IMR-90 (cell line): Measurements from ENCODE around the gene CHIT1. TPM values are rescaled to one million over a fixed set of nuclear protein-coding genes. Genes with fewer than 3 reads are reported as not detected.

Source experiments
- ATAC-seq: fragments of 200-7000 bp; cut with Tn5 transposase; 2 replicates; pipeline ENCODE4 v1.9.1; 2020; ENCODE audit warnings: low read depth, mild to moderate bottlenecking, moderate library complexity
- BruUV-seq: library from RNA; stranded (reverse); fragments of 400-500 nt; replicated peaks from 2 replicates; lab custom pipeline; 2021; lab: Mats Ljungman, UMichigan
- CTCF ChIA-PET: fragments of 300-600 bp; formaldehyde crosslinking; extraction: SDS; loops from one replicate; lab custom pipeline; 2021; ENCODE audit warnings: antibody characterized with exemption; lab: Yijun Ruan, JAX
- POLR2A ChIA-PET: fragments of 300-600 bp; sonication (Branson Sonifier 250); formaldehyde crosslinking; loops from one replicate; lab custom pipeline; 2022; ENCODE audit warnings: antibody characterized with exemption; ENCODE audit not compliant: unreplicated experiment; lab: Charles Lee
- DNase-seq: peaks from one replicate; pipeline ENCODE4 v3.0.0; 2013
- H2AFZ ChIP-seq: replicated peaks from 2 replicates; pipeline ENCODE3; 2013; ENCODE audit warnings: low read length, mild to moderate bottlenecking; ENCODE audit not compliant: poor library complexity
- H2AK5ac ChIP-seq: 2 replicates; pipeline ENCODE4 v1.6.1; 2013; ENCODE audit warnings: low read depth, low read length, inconsistent platforms
- H2AK9ac ChIP-seq: replicated peaks from 2 replicates; pipeline ENCODE3; 2013; ENCODE audit warnings: mild to moderate bottlenecking, low read depth, low read length, moderate library complexity; ENCODE audit not compliant: poor library complexity
- H2BK120ac ChIP-seq: 2 replicates; pipeline ENCODE4 v1.6.1; 2013; ENCODE audit warnings: low read depth, low read length, inconsistent platforms
- H2BK15ac ChIP-seq: 3 replicates; pipeline ENCODE4 v1.6.1; 2013; ENCODE audit warnings: low read depth, low read length, inconsistent platforms
- H2BK20ac ChIP-seq: 2 replicates; pipeline ENCODE4 v1.6.1; 2013; ENCODE audit warnings: low read depth, mild to moderate bottlenecking, inconsistent platforms, low read length, moderate library complexity
- H2BK5ac ChIP-seq: 2 replicates; pipeline ENCODE4 v1.6.1; 2013; ENCODE audit warnings: mild to moderate bottlenecking, low read depth, low read length, inconsistent platforms; ENCODE audit not compliant: poor library complexity, severe bottlenecking
- H3K14ac ChIP-seq: replicated peaks from 2 replicates; pipeline ENCODE4 v1.6.1; 2013; ENCODE audit warnings: low read depth, low read length, inconsistent platforms
- H3K18ac ChIP-seq: 2 replicates; pipeline ENCODE4 v1.6.1; 2013; ENCODE audit warnings: low read depth, low read length, control low read depth
- H3K23ac ChIP-seq: 2 replicates; pipeline ENCODE4 v1.6.1; 2013; ENCODE audit warnings: low read depth, low read length, inconsistent platforms
- H3K27ac ChIP-seq: 2 replicates; pipeline ENCODE4 v1.5.1; 2013; ENCODE audit warnings: mild to moderate bottlenecking, control low read depth, low read length; ENCODE audit not compliant: insufficient read depth
- H3K27me3 ChIP-seq: 2 replicates; pipeline ENCODE4 v1.6.1; 2013; ENCODE audit warnings: low read length; ENCODE audit not compliant: control insufficient read depth, insufficient read depth
- H3K36me3 ChIP-seq: 2 replicates; pipeline ENCODE4 v1.6.1; 2013; ENCODE audit warnings: low read length, mixed read lengths; ENCODE audit not compliant: control insufficient read depth, insufficient read depth
- H3K4ac ChIP-seq: 2 replicates; pipeline ENCODE4 v1.6.1; 2013; ENCODE audit warnings: low read depth, low read length, inconsistent platforms
- H3K4me1 ChIP-seq: 2 replicates; pipeline ENCODE4 v1.6.1; 2013; ENCODE audit warnings: low read length, mixed read lengths; ENCODE audit not compliant: control insufficient read depth, insufficient read depth
- H3K4me2 ChIP-seq: 2 replicates; pipeline ENCODE4 v1.6.1; 2013; ENCODE audit warnings: low read depth, mild to moderate bottlenecking, control low read depth, low read length, moderate library complexity
- H3K4me3 ChIP-seq: 2 replicates; pipeline ENCODE4 v1.5.1; 2013; ENCODE audit warnings: low read depth, mild to moderate bottlenecking, control low read depth, low read length, moderate library complexity; ENCODE audit not compliant: insufficient read depth
- H3K56ac ChIP-seq: 2 replicates; pipeline ENCODE4 v1.6.1; 2013; ENCODE audit warnings: low read length, inconsistent platforms; ENCODE audit not compliant: insufficient read depth; ENCODE audit errors: extremely low read depth
- H3K79me1 ChIP-seq, 2 experiments: 2 replicates each; pipeline ENCODE4 v1.6.1; 2013; ENCODE audit warnings: low read length in 2 of 2, inconsistent platforms in 1 of 2, low read depth in 1 of 2
- H3K9ac ChIP-seq: 2 replicates; pipeline ENCODE4 v1.6.1; 2013; ENCODE audit warnings: low read depth, low read length, control low read depth
- H3K9me1 ChIP-seq: 2 replicates; pipeline ENCODE4 v1.6.1; 2013; ENCODE audit warnings: low read length, inconsistent platforms; ENCODE audit not compliant: insufficient read depth
- H3K9me3 ChIP-seq: 2 replicates; pipeline ENCODE4 v1.6.1; 2013; ENCODE audit warnings: low read length; ENCODE audit not compliant: control insufficient read depth, insufficient read depth
- H4K20me1 ChIP-seq: 2 replicates; pipeline ENCODE4 v1.6.1; 2013; ENCODE audit warnings: low read length, inconsistent platforms; ENCODE audit not compliant: insufficient read depth
- H4K5ac ChIP-seq: 2 replicates; pipeline ENCODE4 v1.6.1; 2013; ENCODE audit warnings: mild to moderate bottlenecking, low read depth, low read length, control low read depth
- H4K8ac ChIP-seq, 2 experiments: 2 replicates each; pipeline ENCODE4 v1.6.1; 2013; ENCODE audit warnings: low read depth in 2 of 2, low read length in 2 of 2, control low read depth in 1 of 2, inconsistent platforms in 1 of 2
- H4K91ac ChIP-seq: 2 replicates; pipeline ENCODE4 v1.6.1; 2013; ENCODE audit warnings: low read depth, low read length, inconsistent platforms; ENCODE audit not compliant: insufficient read depth
- BHLHE40 ChIP-seq: fragments of 150-350 bp; IDR thresholded peaks from 2 replicates; pipeline ENCODE4 v1.6.1; 2016; ENCODE audit warnings: mild to moderate bottlenecking, low read depth, low read length
- CHD1 ChIP-seq: IDR thresholded peaks from 2 replicates; pipeline ENCODE4 v1.6.1; 2012; ENCODE audit warnings: low read depth, low read length, improper control_type of control experiment
- FOS ChIP-seq: fragments of 150-350 bp; IDR thresholded peaks from 2 replicates; pipeline ENCODE4 v1.6.1; 2016; ENCODE audit warnings: low read depth, low read length
- MAFK ChIP-seq: IDR thresholded peaks from 2 replicates; pipeline ENCODE4 v1.6.1; 2012; ENCODE audit warnings: low read depth, low read length, improper control_type of control experiment
- MAZ ChIP-seq: IDR thresholded peaks from 2 replicates; pipeline ENCODE4 v1.6.1; 2012; ENCODE audit warnings: low read depth, mild to moderate bottlenecking, low read length, improper control_type of control experiment, moderate library complexity, borderline replicate concordance
- MXI1 ChIP-seq: IDR thresholded peaks from 2 replicates; pipeline ENCODE4 v1.6.1; 2012; ENCODE audit warnings: low read depth, mild to moderate bottlenecking, low read length, moderate library complexity, borderline replicate concordance
- NFE2L2 ChIP-seq: fragments of 150-350 bp; IDR thresholded peaks from 2 replicates; pipeline ENCODE4 v1.6.1; 2016; ENCODE audit warnings: low read depth, mild to moderate bottlenecking, low read length
- POLR2A ChIP-seq: IDR thresholded peaks from 2 replicates; pipeline ENCODE4 v1.6.1; 2012; ENCODE audit warnings: mild to moderate bottlenecking, low read depth, low read length
- RCOR1 ChIP-seq: IDR thresholded peaks from 2 replicates; pipeline ENCODE4 v1.6.1; 2012; ENCODE audit warnings: mild to moderate bottlenecking, low read length, improper control_type of control experiment; ENCODE audit not compliant: insufficient replicate concordance
- SMC3 ChIP-seq: fragments of 150-350 bp; IDR thresholded peaks from 2 replicates; pipeline ENCODE4 v1.6.1; 2016; ENCODE audit warnings: low read depth, mild to moderate bottlenecking, antibody characterized with exemption, low read length, moderate library complexity
- WGBS, 2 experiments: methylation state at CpG; one replicate each; pipeline versions ENCODE4 v1.1.5 to v1.1.7; 2013; ENCODE audit warnings: missing lambda C conversion rate in 2 of 2; ENCODE audit not compliant: insufficient read length in 1 of 2; ENCODE audit errors: extremely low coverage in 2 of 2; 5-methylcytosine and 5-hydroxymethylcytosine counted together
- dilution Hi-C: fragments of 300-500 bp; cut with HindIII; formaldehyde crosslinking; loops from one replicate; pipeline ENCODE4 v1.14.3; 2018; ENCODE audit warnings: low sequenced_read_pairs; ENCODE audit not compliant: unreplicated experiment
- in situ Hi-C: fragments of 300-500 bp; cut with MboI; formaldehyde crosslinking; loops from 3 replicates; pipeline ENCODE4 v1.14.3; 2019; ENCODE audit warnings: low sequenced_read_pairs, inconsistent platforms, mixed read lengths
- intact Hi-C: fragments of 100-400 bp; cut with micrococcal nuclease; formaldehyde crosslinking; loops from 2 replicates; pipeline ENCODE4 v1.10.0; 2022
- polyA plus RNA-seq, 3 experiments: library from polyadenylated mRNA; depleted of rRNA; stranded (reverse); fragments of >200 nt; gene quantifications; 2 replicates each; pipeline ENCODE4 v1.2.3, GENCODE V29; 2012; ENCODE audit warnings: low replicate concordance in 1 of 3
- total RNA-seq: library from RNA; depleted of rRNA; stranded (reverse); fragments of >200 nt; gene quantifications from 2 replicates; pipeline ENCODE4 v1.2.3, GENCODE V29; 2012
- TF ChIP-seq, protein P1 (sequence below): conservative IDR thresholded peaks from 2 replicates; pipeline ENCODE4 v1.5.1; 2012; ENCODE audit warnings: mild to moderate bottlenecking, low read depth, low read length, improper control_type of control experiment
- TF ChIP-seq, protein P2 (sequence below): fragments of 150-350 bp; IDR thresholded peaks from 2 replicates; pipeline ENCODE4 v1.6.1; 2016; ENCODE audit warnings: low read depth, mild to moderate bottlenecking, low read length, moderate library complexity, borderline replicate concordance
- TF ChIP-seq, protein P3 (sequence below): fragments of 150-350 bp; IDR thresholded peaks from 2 replicates; pipeline ENCODE4 v1.6.1; 2017; ENCODE audit warnings: mild to moderate bottlenecking, antibody characterized with exemption, low read length, low read depth

Gene CHIT1
- total and polyA plus RNA-seq, 2 of the 4 experiments (the other 2 are of a cell fraction) = not detected

- H3K79me1 ChIP-seq = no peaks in the 10 kb centered on the region
- peaks cover 14% of the 10 kb centered on the region for H3K27me3 ChIP-seq
- no peak overlapping the region for H4K91ac ChIP-seq
- H4K5ac ChIP-seq = no peak overlapping the region
- H2AK5ac ChIP-seq = no peak overlapping the region
- H3K4me1 ChIP-seq = no peaks in the 10 kb centered on the region
- H3K23ac ChIP-seq = no peak overlapping the region
- no CpG with 5 or more reads among the region's 3 CpGs for WGBS, 2 experiments
- H2BK5ac ChIP-seq = no peak overlapping the region
- H4K20me1 ChIP-seq = no peaks in the 10 kb centered on the region; the same call in 1 of the 2 replicates
- H2BK20ac ChIP-seq = no peak overlapping the region
- ATAC-seq (no peak), DNase-seq (no peak)
- peak overlapping the region; percentile 37 for H2AK9ac ChIP-seq
- H2BK15ac ChIP-seq = no peak overlapping the region
- H3K9ac ChIP-seq = no peak overlapping the region
- H2AFZ ChIP-seq = no peak overlapping the region
- H2BK120ac ChIP-seq = no peak overlapping the region
- H3K56ac ChIP-seq = no peak overlapping the region
- H4K8ac ChIP-seq = no peak overlapping the region
- intact Hi-C loops (no loop called here), dilution Hi-C loops (no loop called here), in situ Hi-C loops (loop anchor here (5.0 kb wide), 1 partner anchor 95 kb away; no protein-coding TSS in a partner anchor)
- no peak overlapping the region for H3K4me3 ChIP-seq
- H3K4me2 ChIP-seq = no peak overlapping the region
- TF ChIP-seq RCOR1 (no peak), CHD1 (no peak), MAZ (no peak), MAFK (no peak), BHLHE40 (no peak), NFE2L2 (no peak), POLR2A (no peak), FOS (no peak), SMC3 (no peak), MXI1 (no peak)
- TF ChIP-seq, protein P1, sequence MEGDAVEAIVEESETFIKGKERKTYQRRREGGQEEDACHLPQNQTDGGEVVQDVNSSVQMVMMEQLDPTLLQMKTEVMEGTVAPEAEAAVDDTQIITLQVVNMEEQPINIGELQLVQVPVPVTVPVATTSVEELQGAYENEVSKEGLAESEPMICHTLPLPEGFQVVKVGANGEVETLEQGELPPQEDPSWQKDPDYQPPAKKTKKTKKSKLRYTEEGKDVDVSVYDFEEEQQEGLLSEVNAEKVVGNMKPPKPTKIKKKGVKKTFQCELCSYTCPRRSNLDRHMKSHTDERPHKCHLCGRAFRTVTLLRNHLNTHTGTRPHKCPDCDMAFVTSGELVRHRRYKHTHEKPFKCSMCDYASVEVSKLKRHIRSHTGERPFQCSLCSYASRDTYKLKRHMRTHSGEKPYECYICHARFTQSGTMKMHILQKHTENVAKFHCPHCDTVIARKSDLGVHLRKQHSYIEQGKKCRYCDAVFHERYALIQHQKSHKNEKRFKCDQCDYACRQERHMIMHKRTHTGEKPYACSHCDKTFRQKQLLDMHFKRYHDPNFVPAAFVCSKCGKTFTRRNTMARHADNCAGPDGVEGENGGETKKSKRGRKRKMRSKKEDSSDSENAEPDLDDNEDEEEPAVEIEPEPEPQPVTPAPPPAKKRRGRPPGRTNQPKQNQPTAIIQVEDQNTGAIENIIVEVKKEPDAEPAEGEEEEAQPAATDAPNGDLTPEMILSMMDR = no peak
- TF ChIP-seq, protein P2, sequence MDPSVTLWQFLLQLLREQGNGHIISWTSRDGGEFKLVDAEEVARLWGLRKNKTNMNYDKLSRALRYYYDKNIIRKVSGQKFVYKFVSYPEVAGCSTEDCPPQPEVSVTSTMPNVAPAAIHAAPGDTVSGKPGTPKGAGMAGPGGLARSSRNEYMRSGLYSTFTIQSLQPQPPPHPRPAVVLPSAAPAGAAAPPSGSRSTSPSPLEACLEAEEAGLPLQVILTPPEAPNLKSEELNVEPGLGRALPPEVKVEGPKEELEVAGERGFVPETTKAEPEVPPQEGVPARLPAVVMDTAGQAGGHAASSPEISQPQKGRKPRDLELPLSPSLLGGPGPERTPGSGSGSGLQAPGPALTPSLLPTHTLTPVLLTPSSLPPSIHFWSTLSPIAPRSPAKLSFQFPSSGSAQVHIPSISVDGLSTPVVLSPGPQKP = no peak
- TF ChIP-seq, protein P3, sequence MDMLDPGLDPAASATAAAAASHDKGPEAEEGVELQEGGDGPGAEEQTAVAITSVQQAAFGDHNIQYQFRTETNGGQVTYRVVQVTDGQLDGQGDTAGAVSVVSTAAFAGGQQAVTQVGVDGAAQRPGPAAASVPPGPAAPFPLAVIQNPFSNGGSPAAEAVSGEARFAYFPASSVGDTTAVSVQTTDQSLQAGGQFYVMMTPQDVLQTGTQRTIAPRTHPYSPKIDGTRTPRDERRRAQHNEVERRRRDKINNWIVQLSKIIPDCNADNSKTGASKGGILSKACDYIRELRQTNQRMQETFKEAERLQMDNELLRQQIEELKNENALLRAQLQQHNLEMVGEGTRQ = no peak
- POLR2A ChIA-PET = no interaction called here
- no peak overlapping the region for H3K18ac ChIP-seq
- H3K4ac ChIP-seq = no peak overlapping the region
- no TSS peak for BruUV-seq
- no peaks in the 10 kb centered on the region for H3K9me1 ChIP-seq
- H3K36me3 ChIP-seq = no peaks in the 10 kb centered on the region
- CTCF ChIA-PET = interaction anchor here (0.8 to 3.4 kb wide), 2 partner anchors 94 to 172 kb away, joined by 4 to 14 read pairs; no protein-coding TSS in a partner anchor
- H3K9me3 ChIP-seq = no peaks in the 10 kb centered on the region
- no peak overlapping the region for H3K27ac ChIP-seq
- H3K14ac ChIP-seq = no peak overlapping the region
These were observed 17.7 kb downstream of the CHIT1 start for GRCh38 chr1:203211812-203212211.
